Stimulated activated CD8-positive, alpha-beta memory T cell treated with anti-CD3 and anti-CD28 coated beads, Interleukin-15, amount 100 ng/mL, for 48 hours (primary cell): ENCODE measurements around the gene INMT.

ENCODE experiments used
- DNase-seq, 2 donors: peaks; one replicate each; pipeline ENCODE4 v3.0.0-alpha.2; 2020; ENCODE audit warnings: low read depth in 2 of 2

INMT gene

DNA sequence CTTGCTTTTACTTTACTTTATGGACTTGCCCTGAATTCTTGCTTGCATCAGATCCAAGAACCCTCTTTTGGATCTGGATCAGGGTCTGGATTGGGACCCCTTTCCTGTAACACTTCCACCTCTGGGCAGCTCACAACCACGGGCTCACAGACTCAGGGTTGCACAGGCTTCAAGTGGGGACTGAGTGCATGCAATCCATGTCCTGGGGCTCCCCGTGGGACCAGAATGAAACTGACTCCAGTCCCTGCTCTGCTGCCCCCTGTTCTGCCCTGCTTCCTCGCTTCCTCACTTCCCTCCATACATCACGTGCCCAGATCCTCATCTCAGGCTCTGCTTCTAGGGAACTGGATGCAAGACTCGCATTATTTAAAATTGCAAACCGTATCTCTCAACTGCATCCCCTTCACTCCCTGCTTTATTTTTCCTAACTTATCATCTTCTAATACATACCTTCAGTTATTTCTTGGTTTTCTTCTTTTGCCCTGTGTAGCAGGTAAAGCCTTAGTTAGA, 23.3 kb upstream of the INMT start:
- DNase-seq, result no peak

DNA sequence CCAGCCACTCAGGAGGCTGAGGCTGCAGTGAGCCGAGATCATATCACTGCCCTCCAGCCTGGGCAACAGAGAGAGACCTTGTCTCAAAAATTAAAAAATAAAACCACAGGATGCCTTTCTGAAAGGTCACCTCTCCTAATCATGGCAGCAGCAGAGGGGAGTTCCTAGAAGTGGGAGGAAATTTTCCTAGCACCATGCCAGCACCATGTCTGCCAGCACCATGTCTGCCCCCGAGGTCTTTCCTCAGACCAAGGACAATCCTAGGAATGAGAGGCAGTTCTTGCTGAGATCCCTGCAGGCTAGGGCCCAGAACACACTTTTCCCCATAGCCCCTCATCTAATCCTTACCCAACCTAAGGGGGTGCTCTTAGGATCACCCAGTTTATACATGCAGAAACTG, 22.3 kb upstream of the INMT start:
- DNase-seq, result no peak

DNA sequence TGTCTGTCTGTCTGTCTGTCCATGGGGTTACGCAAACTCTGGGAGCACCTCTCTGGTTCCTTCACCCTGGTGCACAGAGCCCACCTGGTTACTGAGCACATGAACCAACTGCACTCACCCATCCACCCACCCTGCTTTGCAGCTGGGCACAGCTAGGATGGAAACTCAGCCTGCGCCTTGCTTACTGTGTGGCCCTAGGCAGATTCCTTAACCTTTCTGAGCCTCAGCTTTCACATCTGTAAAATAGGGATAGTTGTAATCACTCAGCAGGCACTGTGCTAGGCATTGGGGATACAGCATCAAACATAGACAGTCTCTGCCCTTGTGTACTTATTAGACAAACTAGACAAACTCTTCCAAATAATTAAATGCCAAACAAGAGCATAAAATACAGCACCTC, 21.8 kb upstream of the INMT start:
- DNase-seq, result no peak

DNA sequence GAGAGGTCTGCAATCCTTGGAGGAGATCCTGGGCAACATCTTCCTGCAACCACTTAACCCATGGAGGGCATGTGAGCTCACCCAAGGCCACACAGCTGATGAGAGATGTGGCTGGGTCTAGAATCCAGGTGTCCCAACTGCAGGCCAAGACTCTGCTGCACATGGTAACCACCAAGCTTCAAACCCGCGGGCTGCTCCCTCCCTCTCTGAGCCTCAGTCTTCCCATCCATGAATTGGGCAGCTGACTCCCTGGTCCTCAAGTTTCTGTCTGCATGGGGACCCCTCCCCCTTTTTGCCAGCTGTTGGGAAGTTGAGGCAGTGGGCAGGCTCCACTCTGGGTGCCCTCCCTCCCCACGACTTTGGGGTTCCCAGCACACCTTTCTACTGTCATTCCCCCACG, 20.9 kb upstream of the INMT start:
- no peak for DNase-seq

DNA sequence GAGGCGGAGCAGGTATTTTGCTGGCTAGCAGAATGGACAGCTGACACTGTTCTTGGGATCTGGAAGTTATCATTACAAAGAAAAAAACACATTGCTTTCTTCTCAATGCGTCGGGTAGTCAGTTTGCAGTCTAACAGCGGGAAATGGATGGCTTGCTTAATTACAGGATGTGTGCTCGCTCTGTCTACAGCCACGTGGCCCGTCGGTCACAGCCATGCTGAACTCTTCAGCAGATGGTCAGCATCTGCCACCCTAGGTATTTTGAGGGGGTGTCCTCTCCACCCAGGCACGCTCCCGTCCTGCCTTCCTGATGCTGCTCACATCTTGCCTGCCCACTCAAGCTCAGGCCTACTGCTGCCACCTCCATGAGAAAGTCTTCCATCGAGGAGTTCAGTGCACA, 20.4 kb upstream of the INMT start:
- no peak for DNase-seq

DNA sequence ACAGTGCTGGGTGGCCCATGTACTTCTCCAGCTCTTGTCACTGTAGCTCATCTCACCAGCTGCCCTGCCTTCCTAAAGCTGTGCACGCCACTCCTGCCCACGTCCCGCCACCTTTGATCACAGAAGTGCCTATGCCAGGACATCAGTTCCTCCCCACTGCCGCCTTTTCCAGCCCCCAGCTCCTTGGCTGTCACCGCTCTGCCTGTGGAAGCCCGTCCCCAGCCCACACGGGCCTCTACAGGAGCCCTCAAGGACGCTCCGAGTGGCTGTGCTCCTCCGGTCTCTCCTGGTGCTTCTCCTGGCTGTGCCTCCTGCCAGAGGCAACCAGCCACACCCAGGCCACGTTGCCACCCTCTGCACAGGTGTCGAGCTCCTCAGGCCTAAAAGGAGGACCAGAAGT, 19.3 kb upstream of the INMT start:
- DNase-seq, result no peak

DNA sequence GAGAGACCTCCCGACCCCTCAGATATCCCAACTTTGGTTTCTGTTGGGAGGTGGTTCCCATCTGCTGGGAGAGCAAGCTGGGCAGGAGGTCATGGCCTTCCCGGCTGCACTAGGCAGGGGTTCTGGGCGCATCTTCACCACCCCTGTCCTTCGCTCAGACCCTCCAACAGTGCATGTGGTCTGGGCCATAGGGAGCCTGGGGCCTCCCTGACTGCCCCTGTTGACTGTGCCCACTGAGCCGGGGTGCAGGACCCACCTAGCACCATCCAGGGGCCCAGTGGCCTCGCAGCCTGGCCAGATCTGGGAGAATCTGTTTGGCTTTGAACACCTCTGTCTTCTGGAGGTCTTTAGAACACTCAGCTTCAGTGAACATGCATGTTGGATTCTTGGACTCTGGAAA, 18.7 kb upstream of the INMT start:
- DNase-seq, result no peak

DNA sequence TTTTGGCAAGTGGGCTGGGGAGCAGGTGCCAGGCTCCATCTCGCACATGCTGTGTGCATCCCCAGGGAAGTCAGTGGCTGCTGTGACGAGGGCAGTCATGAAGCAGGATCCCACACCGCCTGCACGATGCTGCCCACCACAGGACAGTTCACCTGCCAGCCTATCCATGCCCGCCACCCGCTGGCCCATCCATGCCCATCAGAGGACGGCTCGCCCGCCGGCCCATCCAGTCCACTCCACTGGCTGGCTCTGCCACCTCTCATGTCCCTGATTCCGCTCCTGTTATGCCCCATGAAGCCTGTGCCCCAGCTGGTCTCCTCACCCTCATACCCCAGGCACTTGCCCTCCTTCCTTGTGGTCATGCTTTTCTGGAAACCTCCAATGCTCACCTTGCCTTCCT, 18.2 kb upstream of the INMT start:
- DNase-seq, result no peak

DNA sequence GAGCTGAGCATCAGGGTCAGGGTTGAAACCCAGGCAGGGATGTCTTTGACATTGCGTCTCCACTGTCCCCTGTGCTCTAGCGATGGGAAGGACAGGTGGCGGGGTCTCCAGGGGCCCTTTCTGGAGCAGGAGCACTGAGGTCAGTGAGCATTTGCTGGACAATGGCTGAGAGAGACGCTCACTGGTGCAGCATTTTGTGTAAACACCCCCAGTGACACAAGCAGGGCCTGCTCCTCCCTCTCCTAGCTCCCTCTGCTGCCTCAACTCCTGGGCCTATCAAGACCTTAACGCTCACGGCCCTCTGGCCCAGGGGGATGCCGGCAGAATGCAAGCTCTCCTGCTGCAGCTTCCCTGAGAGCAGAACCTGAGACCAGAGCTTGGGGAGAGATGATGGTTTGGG, 17.4 kb upstream of the INMT start:
- no peak for DNase-seq

DNA sequence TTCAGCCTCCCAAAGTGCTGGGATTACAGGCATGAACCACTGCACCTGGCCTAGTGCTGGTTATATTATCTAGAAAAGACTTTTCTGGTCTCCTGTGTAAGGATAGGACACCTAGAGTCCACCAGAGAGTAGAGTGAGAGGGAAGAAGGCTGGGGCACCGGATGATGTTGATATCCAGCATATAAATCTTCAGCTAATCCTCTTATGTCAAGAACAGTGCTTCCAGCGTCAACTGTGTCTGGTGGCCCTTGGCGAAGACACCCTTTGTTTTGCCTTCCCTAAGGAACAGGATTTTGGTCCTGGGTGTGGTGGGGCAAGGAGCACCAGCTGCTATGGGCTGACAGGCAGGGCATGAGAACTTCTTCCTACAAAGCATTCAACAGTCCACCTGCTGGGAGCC, 16.3 kb upstream of the INMT start:
- no peak for DNase-seq

DNA sequence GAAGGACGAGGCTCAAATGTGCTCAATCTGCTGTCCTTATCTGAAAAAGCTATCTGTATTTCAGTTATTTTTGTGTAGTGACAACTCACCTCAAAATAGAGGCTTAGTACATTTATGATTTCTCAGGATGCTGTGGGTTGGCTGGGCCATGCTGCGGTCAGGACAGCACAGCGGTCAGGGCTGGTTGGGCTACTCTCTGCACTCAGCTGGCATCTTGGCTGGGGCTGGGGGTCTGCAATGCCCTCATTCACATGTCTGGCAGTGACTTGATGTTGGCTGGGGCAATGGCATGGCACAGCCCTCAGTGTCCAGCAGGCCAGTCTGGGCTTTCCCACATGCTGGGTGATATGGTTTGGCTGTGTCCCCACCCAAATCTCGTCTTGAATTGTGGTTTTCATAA, 15.6 kb upstream of the INMT start:
- no peak for DNase-seq

DNA sequence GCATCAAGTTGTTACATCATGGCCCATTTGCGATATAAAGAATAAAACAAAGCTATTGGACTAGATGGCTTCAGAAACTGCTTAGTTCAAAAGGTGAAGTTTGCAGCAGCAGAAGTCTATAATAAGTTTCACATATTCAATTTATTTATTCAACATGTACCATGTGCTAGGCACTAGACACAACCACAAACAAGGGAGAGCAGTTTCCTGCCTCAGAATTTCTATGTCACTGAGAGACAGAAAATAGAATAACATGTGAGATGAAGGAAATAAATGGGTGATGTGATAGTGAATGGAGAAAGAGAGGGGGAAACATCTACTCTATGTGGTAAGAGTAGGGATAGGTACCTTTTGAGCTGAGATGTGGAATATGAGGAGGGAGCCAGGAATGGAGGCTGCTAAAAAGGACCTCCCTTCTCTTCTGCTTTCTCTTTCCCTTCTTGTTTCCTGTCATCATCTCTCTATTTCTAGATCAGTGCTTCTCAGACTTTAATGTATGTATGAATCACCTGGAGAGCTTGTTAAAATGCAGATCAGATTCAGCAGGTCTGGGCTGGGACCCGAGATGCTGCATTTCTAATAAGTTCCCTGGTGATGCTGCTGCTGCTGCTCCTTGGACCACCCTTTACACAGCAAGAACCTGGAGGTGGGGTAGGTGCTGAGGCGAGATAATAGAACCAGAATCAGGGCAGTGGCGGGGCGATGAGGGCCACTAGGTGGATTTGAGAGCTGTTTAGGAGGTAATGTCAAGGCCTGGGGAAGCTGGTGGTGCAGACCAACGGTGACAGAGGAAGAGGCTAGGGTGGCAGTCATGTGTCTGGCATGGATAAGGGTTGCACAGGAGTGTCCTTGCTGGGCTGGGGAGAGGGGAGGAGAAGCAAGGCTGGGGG, 13.7 kb upstream of the INMT start:
- DNase-seq, result no peak

DNA sequence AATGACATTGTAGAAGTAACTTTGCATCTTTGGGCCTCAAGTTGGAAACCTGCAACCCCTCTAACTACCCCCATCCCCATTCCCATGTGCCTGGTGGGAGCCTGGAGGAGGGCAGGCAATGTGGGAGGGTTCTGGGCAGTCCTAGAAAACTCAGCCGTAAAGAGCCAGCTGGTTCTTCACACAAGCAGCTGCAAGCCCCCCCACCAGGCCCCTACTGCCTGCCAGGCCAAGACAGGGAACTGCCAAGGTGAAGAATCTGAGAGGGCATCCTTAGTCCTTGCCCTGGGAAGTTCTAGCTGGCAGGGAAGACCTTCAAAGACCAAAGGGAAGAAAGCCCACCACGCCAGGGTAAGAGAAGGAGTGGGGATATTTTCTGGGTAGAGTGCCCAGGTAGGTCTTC, 12.2 kb upstream of the INMT start:
- DNase-seq, result no peak

DNA sequence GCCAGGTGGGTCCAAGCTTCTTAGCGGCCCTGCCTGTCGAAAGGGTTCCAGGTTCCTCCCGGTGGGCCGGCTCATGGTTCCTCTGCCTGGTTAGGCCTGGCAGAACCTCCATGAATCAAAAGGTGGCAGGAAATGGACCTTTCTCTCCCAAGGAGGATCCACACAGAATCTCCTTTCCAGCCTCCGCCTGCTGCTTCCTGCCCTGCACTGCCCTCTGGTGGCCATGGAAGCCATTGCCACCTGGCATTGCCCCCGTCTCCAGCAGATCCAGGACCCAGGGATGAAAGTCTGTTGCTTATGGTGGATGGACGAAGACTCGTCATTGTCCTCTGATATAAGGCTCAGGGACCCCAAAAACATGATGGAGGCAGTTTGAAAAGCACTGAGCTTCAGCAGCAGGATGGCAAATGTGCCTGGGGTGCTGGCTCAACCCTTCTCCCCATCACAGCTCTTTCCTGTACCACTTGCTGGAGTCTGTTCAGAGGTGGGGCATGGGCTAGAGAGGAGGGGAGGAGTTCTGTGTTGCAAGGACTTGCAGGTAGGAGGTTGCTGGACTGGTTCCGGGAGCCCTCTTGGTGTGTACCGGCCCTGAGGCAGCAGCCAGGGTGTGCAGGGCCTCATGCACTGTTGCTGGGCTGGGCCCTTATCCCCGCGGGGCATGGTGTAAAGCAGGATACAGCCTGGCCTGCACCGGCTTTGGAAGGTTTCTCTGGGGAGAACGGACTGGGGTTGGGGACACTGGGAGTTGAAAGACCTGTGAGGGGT, 11.3 kb upstream of the INMT start:
- DNase-seq, result peak; percentile 44 to 54

DNA sequence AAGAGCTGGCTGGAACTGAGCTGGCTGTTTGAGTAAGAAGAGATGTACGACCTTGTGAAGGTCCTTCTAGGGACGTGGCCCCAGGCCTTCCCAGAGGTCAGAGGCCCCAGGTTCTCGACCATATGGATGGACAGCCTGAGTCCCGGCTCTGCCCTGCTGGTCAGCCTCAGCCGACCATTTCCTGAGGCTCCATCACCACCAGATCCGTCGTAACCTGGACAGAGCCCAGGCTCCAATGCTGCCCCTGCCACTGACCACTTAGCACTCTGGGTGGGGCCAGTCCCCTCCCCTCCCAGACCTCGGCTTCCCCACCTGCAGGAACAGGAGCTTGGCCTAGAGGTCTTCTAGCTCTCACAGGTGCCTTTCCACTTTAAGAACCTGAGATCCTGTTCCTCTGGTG, 10.6 kb upstream of the INMT start:
- no peak for DNase-seq

DNA sequence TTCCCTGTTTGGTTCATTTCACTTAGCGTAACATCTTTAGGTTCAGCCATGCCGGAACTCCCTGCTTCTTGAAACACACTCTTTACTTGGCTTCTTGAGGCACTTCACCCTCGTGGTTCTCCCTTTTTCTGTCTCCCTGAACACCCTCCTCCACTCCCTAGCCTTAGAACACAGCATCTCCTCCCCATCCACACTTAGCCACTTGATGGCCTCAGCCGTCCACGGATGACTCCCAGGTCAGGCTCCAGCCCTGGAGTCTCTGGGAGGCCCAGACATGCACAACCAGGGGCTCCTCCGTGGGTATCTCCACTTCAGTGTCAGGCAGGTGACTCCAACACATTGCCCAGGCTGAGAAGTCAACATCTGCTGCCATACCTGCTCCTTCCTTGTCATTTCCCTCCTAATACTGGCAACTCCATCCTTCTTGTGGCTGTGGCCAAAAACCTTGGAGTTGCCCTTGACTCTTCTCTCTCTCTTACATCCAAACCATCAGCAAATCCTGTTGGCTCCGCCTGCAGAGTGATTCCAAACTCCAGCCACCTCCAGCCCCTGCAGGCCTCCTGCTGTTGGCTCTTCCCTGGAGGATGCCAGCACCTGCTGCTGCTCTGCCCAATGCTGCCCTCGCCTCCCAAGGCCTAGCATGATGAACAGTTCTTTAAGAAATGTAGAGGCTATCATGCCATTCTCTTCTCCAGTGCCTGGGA, 8.4 kb upstream of the INMT start:
- DNase-seq, result no peak

DNA sequence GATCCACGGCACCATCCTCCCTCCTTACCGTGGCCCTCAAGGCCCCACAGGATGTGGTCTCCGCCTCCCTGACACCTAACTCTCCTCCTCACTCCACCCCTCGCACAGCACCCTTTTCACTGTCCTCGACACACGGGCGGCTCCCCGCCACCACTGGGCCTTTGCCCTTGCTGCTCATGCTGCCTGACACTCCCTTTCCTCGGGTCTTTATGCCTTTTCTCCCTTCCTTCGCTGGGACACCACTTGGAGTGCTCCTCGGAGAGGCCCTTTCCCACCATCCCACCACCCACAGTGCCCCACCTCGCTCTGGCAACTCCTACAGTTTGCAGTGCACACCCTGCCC, 7.9 kb upstream of the INMT start:
- no peak for DNase-seq

DNA sequence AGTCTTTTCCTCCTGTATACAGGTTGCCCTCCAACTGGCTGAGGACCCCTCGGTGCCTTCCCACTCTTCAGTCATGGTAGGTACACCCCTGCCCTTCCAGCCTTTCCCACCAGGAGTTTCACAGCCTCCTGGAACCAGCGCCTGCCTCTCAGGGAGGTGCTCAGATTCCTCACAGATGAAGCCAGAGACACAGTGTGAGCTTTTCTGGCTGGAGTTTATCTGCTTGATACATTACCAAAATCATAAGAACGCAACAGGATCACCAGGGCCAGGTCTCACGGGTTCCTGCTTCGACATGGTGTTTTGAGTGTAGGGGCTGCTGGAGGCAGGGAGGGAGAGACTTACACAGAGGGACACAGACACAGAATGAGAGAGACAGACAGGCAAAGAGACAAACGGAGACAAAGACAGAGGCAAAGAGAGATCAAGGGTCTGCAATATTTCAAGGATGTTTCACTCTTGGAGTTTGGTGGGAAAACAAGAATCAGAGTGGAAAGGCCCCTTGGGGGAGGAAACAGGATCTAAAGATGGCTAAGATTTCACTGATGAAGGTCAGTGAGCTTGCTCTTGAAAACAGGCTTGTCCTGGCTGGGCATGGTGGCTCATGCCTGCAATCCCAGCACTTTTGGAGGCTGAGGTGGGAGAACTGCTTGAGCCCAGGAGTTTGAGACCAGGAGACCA, 6.5 kb upstream of the INMT start:
- DNase-seq, result no peak

DNA sequence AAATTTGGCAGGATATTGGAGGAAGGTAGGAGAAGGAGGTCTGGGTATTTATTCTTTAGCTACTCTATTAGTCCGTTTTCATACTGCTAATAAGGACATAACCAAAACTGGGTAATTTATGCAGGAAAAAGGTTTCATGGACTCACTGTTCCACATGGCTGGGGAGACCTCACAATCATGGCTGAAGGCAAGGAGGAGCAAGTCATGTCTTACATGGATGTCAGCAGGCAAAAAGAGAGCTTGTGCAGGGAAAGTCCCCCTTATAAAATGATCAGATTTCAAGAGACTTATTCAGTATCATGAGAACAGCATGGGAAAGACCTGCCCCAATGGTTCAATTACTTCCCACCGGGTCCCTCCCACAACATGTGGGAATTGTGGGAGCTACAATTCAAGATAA, 1.9 kb upstream of the INMT start:
- DNase-seq, result no peak

DNA sequence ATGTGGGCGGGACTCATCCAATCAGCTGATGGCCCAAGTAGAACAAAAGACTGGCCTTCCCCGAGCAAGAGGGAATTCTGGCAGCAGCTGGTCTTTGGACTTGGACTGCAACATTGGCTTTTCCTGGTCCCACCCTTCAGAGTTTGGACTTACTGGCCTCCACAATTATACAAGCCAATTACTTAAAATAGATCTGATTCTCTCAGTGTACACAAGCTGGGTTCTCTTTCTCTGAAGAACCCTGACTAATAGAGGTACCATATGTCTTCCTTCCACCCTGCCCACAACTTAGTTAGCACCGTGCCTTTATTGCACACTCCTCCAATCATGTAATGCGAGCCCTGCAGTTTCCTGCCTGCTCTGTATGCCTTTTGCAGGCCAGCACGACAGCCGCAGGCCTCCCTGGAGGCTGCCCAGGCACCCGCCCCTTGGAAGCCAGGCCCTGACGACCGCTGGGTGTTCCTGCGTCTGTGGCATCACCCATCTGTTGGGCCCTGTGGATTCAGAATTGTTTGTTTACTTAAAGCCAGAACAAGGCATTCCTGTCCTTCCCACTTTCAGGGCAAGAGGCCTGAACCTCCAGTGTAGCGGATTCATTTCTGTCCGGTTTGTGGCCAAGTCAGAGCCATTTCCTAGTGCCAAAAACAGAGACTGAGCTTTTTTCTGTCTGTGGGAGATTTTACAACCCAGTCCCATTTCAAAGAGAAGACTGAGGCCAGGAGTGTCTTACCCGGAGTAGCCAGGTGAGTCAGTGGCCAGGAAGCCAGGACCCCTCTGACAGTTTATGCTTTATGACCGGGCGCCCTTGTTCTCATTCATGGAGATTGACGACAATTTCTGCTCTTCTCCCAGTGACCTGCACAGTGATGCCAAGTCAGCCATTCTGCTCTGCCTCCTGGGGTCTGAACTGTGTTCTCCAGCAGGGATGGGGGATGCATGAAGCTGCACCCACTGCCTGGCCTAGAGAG, 968 bp upstream of the INMT start:
- no peak for DNase-seq

DNA sequence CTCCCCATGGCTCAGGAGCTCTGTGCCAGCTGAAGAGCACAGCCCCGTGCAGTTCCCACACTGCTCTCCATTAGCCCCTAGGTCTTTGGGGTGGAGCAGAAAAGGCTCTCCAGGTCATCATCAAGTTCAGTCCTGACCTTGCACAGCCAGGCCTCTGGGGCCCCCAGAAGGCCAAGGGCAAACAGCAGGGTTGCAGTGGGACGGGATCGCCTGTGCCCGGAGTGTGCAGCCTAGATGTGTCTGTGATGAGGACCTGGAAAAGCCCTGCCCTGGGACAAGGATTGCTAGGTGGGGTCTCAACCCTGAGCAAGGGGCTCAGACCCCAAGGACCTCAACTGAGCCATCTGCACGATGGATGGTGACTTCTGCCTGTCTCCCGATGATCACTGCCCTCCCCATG, 549 bp downstream of the INMT start:
- DNase-seq, result no peak
